B cell (primary cell): ENCODE measurements around the gene PRPS1L1. TPM values are rescaled to one million over a fixed set of nuclear protein-coding genes. Genes with fewer than 3 reads are reported as not detected.

Experiments
- ATAC-seq: fragments of 200-7000 bp; cut with Tn5 transposase; one replicate; pipeline ENCODE4 v1.10.0; 2021; ENCODE audit warnings: low read depth, mild to moderate bottlenecking, moderate number of reproducible peaks, moderate library complexity
- CTCF ChIA-PET: fragments of 350-600 bp; sonication (Branson Sonifier 250); formaldehyde crosslinking; loops from one replicate; lab custom pipeline; 2021; ENCODE audit warnings: antibody characterized with exemption, inconsistent platforms; lab: Charles Lee
- POLR2A ChIA-PET: fragments of 350-600 bp; sonication (Branson Sonifier 250); formaldehyde crosslinking; loops from one replicate; lab custom pipeline; 2021; ENCODE audit warnings: antibody characterized with exemption; lab: Charles Lee
- DNase-seq: peaks from one replicate; pipeline ENCODE4 v3.0.0; 2013
- H2AFZ ChIP-seq: 2 replicates; pipeline ENCODE4 v1.6.1; 2012; ENCODE audit warnings: mild to moderate bottlenecking, low read depth, low read length; ENCODE audit not compliant: insufficient read depth, poor library complexity, severe bottlenecking
- H3K27ac ChIP-seq, 2 donors: 1 replicate in 1 of 2; 2 replicates in 1 of 2; pipeline ENCODE4 v1.5.1; 2012 to 2013; ENCODE audit warnings: low read length in 2 of 2, mild to moderate bottlenecking in 2 of 2, moderate library complexity in 1 of 2
- H3K27me3 ChIP-seq, 4 experiments: fragments of 200-600 bp in 1 of 4; sonication (generic) in 1 of 4; replicated peaks in 1 of 4; 1 replicate in 2 of 4; 2 replicates in 2 of 4; pipeline versions ENCODE4 v1.6.1 to v1.7.0; 2013 to 2016; ENCODE audit warnings: low read length in 3 of 4, mild to moderate bottlenecking in 2 of 4, mixed read lengths in 1 of 4, moderate library complexity in 1 of 4; ENCODE audit not compliant: insufficient read depth in 4 of 4, control insufficient read depth in 3 of 4; ENCODE audit errors: control extremely low read depth in 1 of 4
- H3K36me3 ChIP-seq, 2 experiments: replicated peaks in 1 of 2; 1 replicate in 1 of 2; 2 replicates in 1 of 2; pipeline versions ENCODE4 v1.6.1 to v1.7.1; 2013; ENCODE audit warnings: low read length in 1 of 2; ENCODE audit not compliant: insufficient read depth in 2 of 2, control insufficient read depth in 1 of 2; ENCODE audit errors: control extremely low read depth in 1 of 2, extremely low read depth in 1 of 2
- H3K4me1 ChIP-seq, 2 donors: fragments of 200-600 bp in 1 of 2; sonication (generic) in 1 of 2; 1 replicate in 1 of 2; 2 replicates in 1 of 2; pipeline versions ENCODE4 v1.5.1 to v1.6.1; 2013 to 2017; ENCODE audit warnings: low read length in 2 of 2; ENCODE audit not compliant: control insufficient read depth in 2 of 2, insufficient read depth in 2 of 2
- H3K4me2 ChIP-seq: replicated peaks from 2 replicates; pipeline ENCODE3; 2012; ENCODE audit warnings: mild to moderate bottlenecking, low read depth, low read length; ENCODE audit not compliant: poor library complexity, severe bottlenecking
- H3K4me3 ChIP-seq, 5 experiments: fragments of 200-600 bp in 1 of 5; sonication (generic) in 1 of 5; 1 replicate in 3 of 5; 2 replicates in 2 of 5; pipeline versions ENCODE4 v1.5.1 to v1.7.0; 2011 to 2016; ENCODE audit warnings: low read length in 4 of 5, mild to moderate bottlenecking in 4 of 5, low read depth in 2 of 5, control low read depth in 1 of 5, moderate library complexity in 1 of 5; ENCODE audit not compliant: insufficient read depth in 1 of 5; ENCODE audit errors: control extremely low read depth in 1 of 5, extremely low read depth in 1 of 5
- H3K79me2 ChIP-seq: fragments of 200-600 bp; sonication (generic); one replicate; pipeline ENCODE4 v1.6.0; 2016; ENCODE audit warnings: low read length; ENCODE audit not compliant: control insufficient read depth, insufficient read depth
- H3K9ac ChIP-seq: fragments of 200-600 bp; sonication (generic); 2 replicates; pipeline ENCODE4 v1.6.1; 2017; ENCODE audit warnings: mild to moderate bottlenecking, low read length, moderate library complexity
- H3K9me3 ChIP-seq, 3 donors: one replicate each; pipeline versions ENCODE4 v1.6.1 to v1.7.1; 2013; ENCODE audit warnings: low read length in 2 of 3; ENCODE audit not compliant: control insufficient read depth in 2 of 3, insufficient read depth in 1 of 3; ENCODE audit errors: control extremely low read depth in 1 of 3
- H4K20me1 ChIP-seq: 2 replicates; pipeline ENCODE4 v1.6.0; 2012; ENCODE audit warnings: mild to moderate bottlenecking, low read length; ENCODE audit not compliant: insufficient read depth, control insufficient read depth, poor library complexity, severe bottlenecking
- H3K27ac Mint-ChIP-seq: one replicate; pipeline ENCODE4 v1.8.0; 2021; ENCODE audit warnings: mixed read lengths
- H3K27me3 Mint-ChIP-seq: one replicate; pipeline ENCODE4 v1.8.0; 2021; ENCODE audit warnings: mixed read lengths
- H3K4me1 Mint-ChIP-seq: one replicate; pipeline ENCODE4 v1.8.0; 2021; ENCODE audit warnings: mixed read lengths
- H3K4me3 Mint-ChIP-seq: one replicate; pipeline ENCODE4 v1.8.0; 2021; ENCODE audit warnings: mixed read lengths
- H3K9me3 Mint-ChIP-seq: one replicate; pipeline ENCODE4 v1.8.0; 2022; ENCODE audit warnings: mixed read lengths; ENCODE audit not compliant: insufficient read depth
- CTCF ChIP-seq: fragments of 200-600 bp; IDR thresholded peaks from one replicate; pipeline ENCODE4 v1.8.0; 2022; ENCODE audit warnings: antibody characterized with exemption, mild to moderate bottlenecking
- EZH2 ChIP-seq: IDR thresholded peaks from 2 replicates; pipeline ENCODE4 v1.6.1; 2012; ENCODE audit warnings: borderline replicate concordance, low read depth, mild to moderate bottlenecking, moderate library complexity, low read length; ENCODE audit not compliant: insufficient read depth, poor library complexity, severe bottlenecking
- WGBS: methylation state at CpG from one replicate; pipeline ENCODE4 v1.1.5; 2013; ENCODE audit warnings: missing lambda C conversion rate; ENCODE audit not compliant: insufficient coverage; 5-methylcytosine and 5-hydroxymethylcytosine counted together
- intact Hi-C: fragments of 100-400 bp; cut with micrococcal nuclease; formaldehyde crosslinking; loops from one replicate; pipeline ENCODE4 v1.10.0; 2022
- polyA plus RNA-seq: library from polyadenylated mRNA; depleted of rRNA; stranded (reverse); fragments of >200 nt; gene quantifications from 2 replicates; pipeline ENCODE4 v1.2.3, GENCODE V29; 2012
- total RNA-seq, 2 donors: library from RNA; stranded (reverse); fragments of 120-200 nt in 1 of 2; gene quantifications; 1 replicate in 1 of 2; 2 replicates in 1 of 2; pipeline versions ENCODE4 v1.2.3 to v1.2.4, GENCODE V29; 2013 to 2022

The PRPS1L1 gene
- total and polyA plus RNA-seq, 2 donors (not counting 1 experiment from before 2014, with no cell fraction given), result not detected

DNA sequence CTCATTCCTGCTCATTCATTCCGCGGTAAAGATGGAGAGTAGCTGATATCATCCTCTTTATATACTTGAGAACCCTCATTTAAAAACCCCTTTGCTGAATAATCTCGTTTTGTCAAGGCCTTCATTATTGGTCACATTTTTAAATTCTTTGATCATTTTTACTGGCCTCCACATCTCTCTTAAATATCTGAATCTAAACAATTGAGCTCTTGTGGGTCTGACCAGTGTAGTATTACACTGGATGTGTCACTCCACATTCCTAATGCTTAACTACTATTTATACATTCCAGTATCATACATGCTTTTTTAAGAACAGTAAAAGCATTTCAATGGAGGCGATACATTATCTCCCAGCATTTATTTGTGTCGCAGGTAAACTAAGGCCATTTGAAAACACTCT, 12.6 kb upstream of the PRPS1L1 start:
- Histone ChIP-seq H3K36me3 (no peaks in the 10 kb centered on the region), H4K20me1 (no peaks in the 10 kb centered on the region), H3K9me3 (no peaks in the 10 kb centered on the region), H3K4me2 (no peak overlapping the region), H3K9ac (no peak overlapping the region), H3K4me1 (no peaks in the 10 kb centered on the region), H3K27me3 (no peaks in the 10 kb centered on the region), H3K4me3 (no peak overlapping the region), H3K79me2 (no peaks in the 10 kb centered on the region), H3K27ac (no peak overlapping the region), H2AFZ (no peak overlapping the region)
- Mint-ChIP-seq H3K27ac (no peak overlapping the region), H3K9me3 (peaks cover 3% of the 10 kb centered on the region), H3K27me3 (peaks cover 3% of the 10 kb centered on the region), H3K4me1 (no peaks in the 10 kb centered on the region), H3K4me3 (no peak overlapping the region)
- no CpG with 5 or more reads among the region's 5 CpGs for WGBS
- ChIA-PET CTCF (no interaction called here), POLR2A (no interaction called here)
- DNase-seq, result no peak
- ATAC-seq, result no peak
- intact Hi-C loops, result no loop called here
- TF ChIP-seq EZH2, result no peak
- no peak for TF ChIP-seq CTCF

DNA sequence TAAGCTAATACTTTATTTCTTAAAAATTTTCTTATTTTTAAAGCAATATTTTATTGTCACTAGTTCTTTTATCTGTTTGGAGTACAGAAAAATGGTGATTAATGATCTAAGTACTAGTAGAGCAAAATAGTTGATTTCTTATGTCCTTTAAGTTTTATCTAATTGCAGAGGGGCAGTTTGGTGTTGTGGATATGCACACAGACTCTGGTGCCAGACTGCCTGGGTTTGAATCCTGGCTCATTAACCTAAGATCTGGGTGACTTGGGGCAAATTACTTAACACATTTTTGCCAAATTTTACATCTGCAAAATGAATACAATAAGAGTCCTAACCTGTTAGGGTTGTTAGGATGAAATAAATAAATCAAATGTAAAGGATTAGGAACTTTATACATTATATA, 10.7 kb upstream of the PRPS1L1 start:
- Histone ChIP-seq H3K79me2 (no peaks in the 10 kb centered on the region), H3K4me1 (no peaks in the 10 kb centered on the region), H2AFZ (no peak overlapping the region), H3K9ac (no peak overlapping the region), H3K9me3 (no peaks in the 10 kb centered on the region), H3K4me2 (no peak overlapping the region), H3K27me3 (no peaks in the 10 kb centered on the region), H3K36me3 (no peaks in the 10 kb centered on the region), H4K20me1 (no peaks in the 10 kb centered on the region), H3K4me3 (no peak overlapping the region), H3K27ac (no peak overlapping the region)
- intact Hi-C loops, result no loop called here
- ATAC-seq (no peak), DNase-seq (no peak)
- no peak for TF ChIP-seq CTCF
- TF ChIP-seq EZH2, result no peak
- H3K4me1 Mint-ChIP-seq, result no peaks in the 10 kb centered on the region
- H3K9me3 Mint-ChIP-seq, result peaks cover 3% of the 10 kb centered on the region
- H3K27me3 Mint-ChIP-seq, result peaks cover 3% of the 10 kb centered on the region
- POLR2A ChIA-PET, result no interaction called here
- H3K4me3 Mint-ChIP-seq, result no peak overlapping the region
- H3K27ac Mint-ChIP-seq, result no peak overlapping the region
- CTCF ChIA-PET, result no interaction called here
